ENCODE results near the gene MUC12. TPM values are rescaled to one million over a fixed set of nuclear protein-coding genes. Genes with fewer than 3 reads are reported as not detected.

Gene MUC12
- total and polyA plus RNA-seq, 2 of the 4 experiments (the other 2 are of a cell fraction): 4.0 TPM; not detected in 1

GRCh38 chr7:100965723-100966541 is 3.4 kb upstream of the MUC12 start:
- Histone ChIP-seq H2BK120ac (ENCODE audit: low read depth, low read length) (no peak overlapping the region), H2BK5ac (ENCODE audit: low read depth, low read length, poor library complexity, severe bottlenecking) (no peak overlapping the region), H3K27me3 (ENCODE audit: control insufficient read depth, insufficient read depth, low read length) (peaks cover 53% of the 10 kb centered on the region), H3K4me1 (ENCODE audit: control insufficient read depth, insufficient read depth, low read length) (no peaks in the 10 kb centered on the region), H2BK20ac (ENCODE audit: low read depth, low read length) (no peak overlapping the region), H3K9me3 (ENCODE audit: control insufficient read depth, insufficient read depth, low read length) (no peaks in the 10 kb centered on the region; the same call in 1 of the 2 replicates), H4K91ac (ENCODE audit: insufficient read depth, low read depth, low read length) (no peak overlapping the region), H4K5ac (ENCODE audit: low read depth, low read length) (no peak overlapping the region), H3K9me1 (ENCODE audit: insufficient read depth, low read length) (no peaks in the 10 kb centered on the region), H4K20me1 (ENCODE audit: insufficient read depth, low read length) (no peaks in the 10 kb centered on the region; the same call in 1 of the 2 replicates), H2AK5ac (ENCODE audit: low read depth, low read length) (no peak overlapping the region), H3K18ac (ENCODE audit: low read depth, low read length) (no peak overlapping the region), H3K4ac (ENCODE audit: low read depth, low read length) (no peak overlapping the region), H2AFZ (replicated peaks; ENCODE audit: low read length, poor library complexity) (peak overlapping the region; percentile 79), H3K23ac (ENCODE audit: low read depth, low read length) (no peak overlapping the region), H3K79me1 (ENCODE audit: low read depth in 1 of 2, low read length in 2 of 2) (no peaks in the 10 kb centered on the region), H2BK15ac (ENCODE audit: low read depth, low read length) (no peak overlapping the region), H3K9ac (ENCODE audit: low read depth, low read length) (no peak overlapping the region), H3K14ac (replicated peaks; ENCODE audit: low read depth, low read length) (no peak overlapping the region), H2AK9ac (replicated peaks; ENCODE audit: low read depth, low read length, poor library complexity) (no peak overlapping the region), H4K8ac (ENCODE audit: low read depth in 2 of 2, low read length in 2 of 2) (no peak overlapping the region), H3K56ac (ENCODE audit: extremely low read depth, insufficient read depth, low read length) (no peak overlapping the region), H3K4me2 (ENCODE audit: low read depth, low read length) (no peak overlapping the region; the same call in 1 of the 2 replicates), H3K4me3 (ENCODE audit: insufficient read depth, low read depth, low read length) (no peak overlapping the region), H3K36me3 (ENCODE audit: control insufficient read depth, insufficient read depth, low read length) (no peaks in the 10 kb centered on the region), H3K27ac (ENCODE audit: insufficient read depth, low read length) (no peak overlapping the region)
- ATAC-seq (ENCODE audit: low read depth): peak; percentile 94
- POLR2A ChIA-PET (ENCODE audit: unreplicated experiment): no interaction called here
- intact Hi-C loops (cut with micrococcal nuclease): loop anchor here (1.0 kb wide), 1 partner anchor 93 kb away; no protein-coding TSS in a partner anchor
- CTCF ChIA-PET: no interaction called here
- in situ Hi-C loops (cut with MboI; ENCODE audit: low sequenced_read_pairs): loop anchor here (5.0 to 25.0 kb wide), 2 partner anchors 96 to 496 kb away; no protein-coding TSS in a partner anchor
- 3% methylated on average over 51 of the region's 58 CpGs; no CpG with 5 or more reads in 1 of the 2 experiments for WGBS, 2 experiments (ENCODE audit: extremely low coverage in 2 of 2, insufficient read length in 1 of 2)
- dilution Hi-C loops (cut with HindIII; ENCODE audit: low sequenced_read_pairs, unreplicated experiment): no loop called here
- no peak for DNase-seq
- no TSS peak for BruUV-seq (replicated peaks)
- TF ChIP-seq SMC3 (IDR thresholded peaks at IDR 0.05; ENCODE audit: low read depth, low read length) (peak; percentile 85), MXI1 (IDR thresholded peaks at IDR 0.05; ENCODE audit: borderline replicate concordance, low read depth, low read length) (no peak), RCOR1 (IDR thresholded peaks at IDR 0.05; ENCODE audit: insufficient replicate concordance, low read length) (no peak), BHLHE40 (IDR thresholded peaks at IDR 0.05; ENCODE audit: low read depth, low read length) (no peak), CEBPB (IDR thresholded peaks at IDR 0.05; ENCODE audit: low read depth, low read length) (no peak), FOS (IDR thresholded peaks at IDR 0.05; ENCODE audit: low read depth, low read length) (no peak), RAD21 (IDR thresholded peaks at IDR 0.05; ENCODE audit: low read length) (peak; percentile 72), POLR2A (IDR thresholded peaks at IDR 0.05; ENCODE audit: low read depth, low read length) (no peak), MAZ (IDR thresholded peaks at IDR 0.05; ENCODE audit: borderline replicate concordance, low read depth, low read length) (peak; percentile 59; the same call in 1 of the 2 replicates), CTCF (conservative IDR thresholded peaks at IDR 0.05; ENCODE audit: low read depth, low read length) (peak; percentile 81), MAFK (IDR thresholded peaks at IDR 0.05; ENCODE audit: low read depth, low read length) (no peak), NFE2L2 (IDR thresholded peaks at IDR 0.05; ENCODE audit: low read depth, low read length) (no peak)
- TF ChIP-seq, protein P1, sequence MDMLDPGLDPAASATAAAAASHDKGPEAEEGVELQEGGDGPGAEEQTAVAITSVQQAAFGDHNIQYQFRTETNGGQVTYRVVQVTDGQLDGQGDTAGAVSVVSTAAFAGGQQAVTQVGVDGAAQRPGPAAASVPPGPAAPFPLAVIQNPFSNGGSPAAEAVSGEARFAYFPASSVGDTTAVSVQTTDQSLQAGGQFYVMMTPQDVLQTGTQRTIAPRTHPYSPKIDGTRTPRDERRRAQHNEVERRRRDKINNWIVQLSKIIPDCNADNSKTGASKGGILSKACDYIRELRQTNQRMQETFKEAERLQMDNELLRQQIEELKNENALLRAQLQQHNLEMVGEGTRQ (IDR thresholded peaks at IDR 0.05; ENCODE audit: low read depth, low read length): no peak
- TF ChIP-seq, protein P2, sequence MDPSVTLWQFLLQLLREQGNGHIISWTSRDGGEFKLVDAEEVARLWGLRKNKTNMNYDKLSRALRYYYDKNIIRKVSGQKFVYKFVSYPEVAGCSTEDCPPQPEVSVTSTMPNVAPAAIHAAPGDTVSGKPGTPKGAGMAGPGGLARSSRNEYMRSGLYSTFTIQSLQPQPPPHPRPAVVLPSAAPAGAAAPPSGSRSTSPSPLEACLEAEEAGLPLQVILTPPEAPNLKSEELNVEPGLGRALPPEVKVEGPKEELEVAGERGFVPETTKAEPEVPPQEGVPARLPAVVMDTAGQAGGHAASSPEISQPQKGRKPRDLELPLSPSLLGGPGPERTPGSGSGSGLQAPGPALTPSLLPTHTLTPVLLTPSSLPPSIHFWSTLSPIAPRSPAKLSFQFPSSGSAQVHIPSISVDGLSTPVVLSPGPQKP (IDR thresholded peaks at IDR 0.05; ENCODE audit: borderline replicate concordance, low read depth, low read length): no peak

Data from IMR-90 (cell line).